Brain microvascular endothelial cell (primary cell): Measurements from ENCODE around the gene ELAC1.

ENCODE experiments used
- DNase-seq: peaks from one replicate; pipeline ENCODE4 v3.0.0-alpha.2; 2020
- H3K27ac ChIP-seq: fragments of 250-450 bp; sonication (Bioruptor Pico); 2 replicates; pipeline ENCODE4 v1.5.1; 2020; ENCODE audit warnings: mild to moderate bottlenecking, moderate library complexity
- H3K27me3 ChIP-seq: fragments of 250-450 bp; sonication (Bioruptor Pico); replicated peaks from 2 replicates; pipeline ENCODE4 v1.5.1; 2020; ENCODE audit warnings: mild to moderate bottlenecking
- H3K36me3 ChIP-seq: fragments of 250-450 bp; sonication (Bioruptor Pico); replicated peaks from 2 replicates; pipeline ENCODE4 v1.5.1; 2020; ENCODE audit warnings: mild to moderate bottlenecking
- H3K4me3 ChIP-seq: 2 replicates; pipeline ENCODE4 v1.5.1; 2011; ENCODE audit warnings: low read depth, mild to moderate bottlenecking, control low read depth, low read length, moderate library complexity
- in situ Hi-C: cut with HindIII; loops from 2 replicates; pipeline ENCODE4 v1.10.0; 2017; ENCODE audit warnings: low sequenced_read_pairs, low pct_ligation_motif_present
- TF ChIP-seq, protein P1 (sequence below): IDR thresholded peaks from 2 replicates; pipeline ENCODE4 v1.5.1; 2011; ENCODE audit warnings: low read depth, mild to moderate bottlenecking, moderate library complexity, low read length, control low read depth, inconsistent platforms; ENCODE audit errors: missing control alignments

ELAC1 gene

DNA sequence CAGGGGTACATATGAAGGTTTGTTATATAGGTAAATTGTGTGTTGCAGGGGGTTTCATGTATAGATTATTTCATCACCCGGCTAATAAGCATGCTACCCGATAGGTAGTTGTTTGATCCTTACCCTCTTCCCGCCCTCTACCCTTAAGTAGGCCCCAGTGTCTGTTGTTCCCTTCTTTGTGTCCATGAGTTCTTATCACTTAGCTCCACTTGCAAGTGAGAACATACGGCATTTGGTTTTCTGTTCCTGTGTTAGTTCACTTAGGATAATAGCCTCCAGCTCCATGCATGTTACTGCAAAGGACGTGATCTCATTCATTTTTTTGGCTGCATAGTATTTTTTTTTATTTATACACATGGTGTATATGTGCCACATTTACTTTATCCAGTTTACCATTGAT, 34.2 kb upstream of the ELAC1 start:
- in situ Hi-C loops, result no loop called here
- no peak overlapping the region for H3K27ac ChIP-seq
- no peaks in the 10 kb centered on the region for H3K36me3 ChIP-seq
- no peak for DNase-seq
- TF ChIP-seq, protein P1, sequence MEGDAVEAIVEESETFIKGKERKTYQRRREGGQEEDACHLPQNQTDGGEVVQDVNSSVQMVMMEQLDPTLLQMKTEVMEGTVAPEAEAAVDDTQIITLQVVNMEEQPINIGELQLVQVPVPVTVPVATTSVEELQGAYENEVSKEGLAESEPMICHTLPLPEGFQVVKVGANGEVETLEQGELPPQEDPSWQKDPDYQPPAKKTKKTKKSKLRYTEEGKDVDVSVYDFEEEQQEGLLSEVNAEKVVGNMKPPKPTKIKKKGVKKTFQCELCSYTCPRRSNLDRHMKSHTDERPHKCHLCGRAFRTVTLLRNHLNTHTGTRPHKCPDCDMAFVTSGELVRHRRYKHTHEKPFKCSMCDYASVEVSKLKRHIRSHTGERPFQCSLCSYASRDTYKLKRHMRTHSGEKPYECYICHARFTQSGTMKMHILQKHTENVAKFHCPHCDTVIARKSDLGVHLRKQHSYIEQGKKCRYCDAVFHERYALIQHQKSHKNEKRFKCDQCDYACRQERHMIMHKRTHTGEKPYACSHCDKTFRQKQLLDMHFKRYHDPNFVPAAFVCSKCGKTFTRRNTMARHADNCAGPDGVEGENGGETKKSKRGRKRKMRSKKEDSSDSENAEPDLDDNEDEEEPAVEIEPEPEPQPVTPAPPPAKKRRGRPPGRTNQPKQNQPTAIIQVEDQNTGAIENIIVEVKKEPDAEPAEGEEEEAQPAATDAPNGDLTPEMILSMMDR, result no peak
- no peak overlapping the region for H3K4me3 ChIP-seq
- H3K27me3 ChIP-seq, result no peaks in the 10 kb centered on the region

DNA sequence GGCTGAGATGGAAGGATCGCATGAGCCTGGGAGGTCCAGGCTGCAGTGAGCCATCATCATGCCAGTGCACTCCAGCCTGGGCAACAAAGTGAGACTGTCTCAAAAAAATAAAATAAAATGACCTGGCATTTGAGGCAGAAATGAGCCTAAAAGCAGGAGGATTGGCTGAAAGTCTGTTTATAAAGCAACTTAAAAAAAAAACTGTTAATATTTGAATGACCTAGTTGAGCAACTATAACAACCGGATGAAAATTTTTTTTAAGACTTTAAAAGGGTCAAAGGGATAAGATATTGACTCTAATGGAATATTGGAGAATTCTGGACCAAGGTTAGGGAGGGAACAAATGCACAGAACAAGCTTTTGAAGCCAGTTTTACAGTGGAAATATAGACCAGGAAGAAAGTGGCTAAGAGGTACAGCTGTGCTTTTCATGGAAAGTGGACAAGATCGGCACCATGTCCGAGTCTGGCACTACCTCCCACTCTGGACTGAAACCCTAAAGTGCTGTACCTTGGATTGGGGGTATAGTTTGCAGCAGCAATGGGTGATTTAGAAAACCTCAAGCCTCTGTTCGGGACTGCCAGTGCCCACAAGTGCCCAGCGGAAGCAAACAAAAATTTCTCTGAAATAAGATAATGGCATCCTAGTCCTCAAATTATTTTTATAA, 33.2 kb upstream of the ELAC1 start:
- in situ Hi-C loops, result no loop called here
- H3K27me3 ChIP-seq, result no peaks in the 10 kb centered on the region
- no peak overlapping the region for H3K27ac ChIP-seq
- DNase-seq, result no peak
- H3K4me3 ChIP-seq, result no peak overlapping the region
- H3K36me3 ChIP-seq, result no peaks in the 10 kb centered on the region
- TF ChIP-seq, protein P1, result no peak

DNA sequence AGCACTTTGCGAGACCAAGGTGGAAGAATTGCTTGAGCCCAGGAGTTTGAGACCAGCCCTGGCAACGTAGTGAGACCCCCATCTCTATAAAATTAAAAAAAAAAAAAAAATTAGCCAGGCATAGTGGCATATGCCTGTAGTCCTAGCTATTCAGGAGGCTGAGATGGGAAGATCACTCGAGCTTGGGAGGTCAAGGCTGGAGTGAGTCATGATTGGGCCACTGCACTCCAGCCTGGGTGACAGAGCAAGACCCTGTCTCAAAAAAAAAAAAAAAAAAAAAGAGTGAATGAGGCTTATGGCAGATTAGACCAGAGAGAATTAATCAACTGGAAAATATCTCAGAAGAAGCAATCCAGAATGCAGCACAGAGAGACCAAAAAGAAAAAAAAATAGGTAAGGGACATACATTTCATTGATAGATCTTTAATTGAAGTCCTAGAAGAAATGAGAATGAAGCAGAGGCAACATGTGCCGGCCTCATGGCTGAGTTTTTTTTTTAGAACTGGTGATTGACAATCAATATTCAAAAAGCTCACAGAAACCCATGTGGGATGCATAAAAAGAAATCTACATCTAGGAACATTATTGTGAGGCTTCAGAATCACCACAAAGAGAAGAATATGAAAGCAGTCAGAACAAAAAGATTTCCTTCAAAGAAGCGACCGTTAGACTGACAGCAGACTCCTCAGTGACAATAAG, 32.2 kb upstream of the ELAC1 start:
- no peaks in the 10 kb centered on the region for H3K27me3 ChIP-seq
- no peak overlapping the region for H3K4me3 ChIP-seq
- H3K27ac ChIP-seq, result no peak overlapping the region
- DNase-seq, result no peak
- TF ChIP-seq, protein P1, result no peak
- in situ Hi-C loops, result no loop called here
- H3K36me3 ChIP-seq, result no peaks in the 10 kb centered on the region

DNA sequence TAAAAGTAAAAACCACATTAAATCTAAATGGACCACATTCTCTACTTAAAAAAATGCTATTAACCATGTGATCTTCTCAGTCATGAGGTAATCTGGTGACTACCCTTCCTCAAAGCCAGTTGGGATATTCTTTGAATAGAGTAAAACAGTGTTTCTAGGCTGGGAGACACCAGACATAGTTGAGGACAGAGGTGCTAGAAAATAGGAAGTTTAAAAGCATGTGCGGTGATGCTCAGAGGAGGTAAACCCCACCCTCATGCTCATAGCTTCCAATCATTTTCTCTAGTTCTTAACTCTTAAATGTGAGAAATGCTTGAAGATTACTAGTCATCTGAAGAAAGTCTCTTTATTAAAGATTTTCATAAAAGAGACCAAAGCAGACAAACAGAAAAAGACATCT, 30.7 kb upstream of the ELAC1 start:
- in situ Hi-C loops, result no loop called here
- H3K27me3 ChIP-seq, result no peaks in the 10 kb centered on the region
- no peak for DNase-seq
- no peak overlapping the region for H3K4me3 ChIP-seq
- no peak overlapping the region for H3K27ac ChIP-seq
- no peaks in the 10 kb centered on the region for H3K36me3 ChIP-seq
- TF ChIP-seq, protein P1, result no peak

DNA sequence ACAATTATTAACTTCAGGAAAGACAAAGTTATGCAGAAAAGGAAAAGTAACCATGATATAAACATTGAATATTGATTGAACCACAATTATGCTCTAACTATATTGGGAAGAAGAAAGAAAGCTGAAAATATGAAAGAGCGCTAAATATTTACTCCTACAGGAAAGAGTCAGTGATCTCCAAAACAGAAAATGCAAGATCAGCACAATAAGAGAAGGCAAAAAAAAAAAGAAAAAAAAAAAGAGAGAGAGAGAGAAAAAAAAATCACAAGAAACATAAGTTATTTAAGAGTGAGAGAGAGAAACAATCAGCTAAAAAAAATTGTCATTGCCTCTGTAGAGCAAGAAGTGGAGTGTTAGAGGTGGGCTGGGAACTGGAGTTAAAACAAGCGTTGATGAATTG, 28.9 kb upstream of the ELAC1 start:
- TF ChIP-seq, protein P1, result no peak
- H3K36me3 ChIP-seq, result no peaks in the 10 kb centered on the region
- no peak overlapping the region for H3K27ac ChIP-seq
- in situ Hi-C loops, result no loop called here
- no peaks in the 10 kb centered on the region for H3K27me3 ChIP-seq
- no peak for DNase-seq
- no peak overlapping the region for H3K4me3 ChIP-seq
